GM23338 (cell line): Measurements from ENCODE around the gene DTNBP1. TPM values are rescaled to one million over a fixed set of nuclear protein-coding genes. Genes with fewer than 3 reads are reported as not detected.
A peak's percentile ranks its signal among the peaks of the same experiment; 100 is the strongest.

ENCODE experiments used
- ATAC-seq: fragments of 200-7000 bp; cut with Tn5 transposase; 3 replicates; pipeline ENCODE4 v1.9.1; 2020
- DNase-seq: peaks from one replicate; pipeline ENCODE4 v3.0.0-alpha.2; 2015; ENCODE audit warnings: low spot score
- H2AFZ ChIP-seq: fragments of 200-600 bp; sonication (generic); 2 replicates; pipeline ENCODE4 v1.8.0; 2016; ENCODE audit warnings: antibody characterized with exemption, mild to moderate bottlenecking, moderate library complexity
- H3F3A ChIP-seq: fragments of 200-600 bp; sonication (generic); replicated peaks from 2 replicates; pipeline ENCODE4 v1.8.0; 2017; ENCODE audit warnings: antibody characterized with exemption, mixed run types, low read depth
- H3K27ac ChIP-seq: fragments of 200-600 bp; sonication (generic); 2 replicates; pipeline ENCODE4 v1.6.1; 2016; ENCODE audit warnings: low read depth
- H3K27me3 ChIP-seq: fragments of 200-600 bp; sonication (generic); 2 replicates; pipeline ENCODE4 v1.8.0; 2016; ENCODE audit warnings: mild to moderate bottlenecking, mixed run types, moderate library complexity; ENCODE audit not compliant: insufficient read depth
- H3K36me3 ChIP-seq: fragments of 200-600 bp; sonication (generic); 2 replicates; pipeline ENCODE4 v1.8.0; 2016; ENCODE audit warnings: mild to moderate bottlenecking; ENCODE audit not compliant: insufficient read depth
- H3K4me1 ChIP-seq: fragments of 200-600 bp; sonication (generic); 2 replicates; pipeline ENCODE4 v1.8.0; 2016; ENCODE audit warnings: mild to moderate bottlenecking, moderate library complexity; ENCODE audit not compliant: insufficient read depth
- H3K4me2 ChIP-seq: fragments of 200-600 bp; sonication (generic); 2 replicates; pipeline ENCODE4 v1.7.1; 2017; ENCODE audit warnings: mixed run types
- H3K4me3 ChIP-seq: fragments of 200-600 bp; sonication (generic); 2 replicates; pipeline ENCODE4 v1.6.1; 2016; ENCODE audit warnings: mixed run types
- H3K79me2 ChIP-seq: fragments of 200-600 bp; sonication (generic); replicated peaks from 2 replicates; pipeline ENCODE4 v1.8.0; 2017; ENCODE audit warnings: mild to moderate bottlenecking; ENCODE audit not compliant: insufficient read depth
- H3K9me2 ChIP-seq: fragments of 200-600 bp; sonication (generic); 2 replicates; pipeline ENCODE4 v1.8.0; 2017; ENCODE audit not compliant: insufficient read depth
- H4K20me1 ChIP-seq: fragments of 200-600 bp; sonication (generic); replicated peaks from 2 replicates; pipeline ENCODE4 v1.8.0; 2017; ENCODE audit warnings: mild to moderate bottlenecking; ENCODE audit not compliant: insufficient read depth
- H3K27ac Mint-ChIP-seq: 2 replicates; pipeline ENCODE4 v1.8.0; 2020; ENCODE audit warnings: inconsistent platforms, mild to moderate bottlenecking, moderate library complexity, mixed read lengths
- H3K27me3 Mint-ChIP-seq: 3 replicates; pipeline ENCODE4 v1.8.0; 2022; ENCODE audit warnings: low read depth, mild to moderate bottlenecking, moderate library complexity, mixed read lengths, inconsistent platforms; ENCODE audit not compliant: insufficient read depth, poor library complexity
- H3K36me3 Mint-ChIP-seq: 3 replicates; pipeline ENCODE4 v1.8.0; 2021; ENCODE audit warnings: low read depth, mild to moderate bottlenecking, inconsistent platforms, moderate library complexity, mixed read lengths
- H3K4me1 Mint-ChIP-seq: 3 replicates; pipeline ENCODE4 v1.8.0; 2020; ENCODE audit warnings: mild to moderate bottlenecking, inconsistent platforms, mixed read lengths
- H3K4me3 Mint-ChIP-seq: 3 replicates; pipeline ENCODE4 v1.8.0; 2021; ENCODE audit warnings: moderate library complexity, mild to moderate bottlenecking, inconsistent platforms, mixed read lengths
- H3K9me3 Mint-ChIP-seq: 3 replicates; pipeline ENCODE4 v1.8.0; 2020; ENCODE audit warnings: moderate library complexity, mild to moderate bottlenecking, inconsistent platforms, mixed read lengths
- CREB1 ChIP-seq: fragments of 250-450 bp; sonication (Bioruptor Pico); IDR thresholded peaks from 2 replicates; pipeline ENCODE4 v1.5.0; 2020; ENCODE audit warnings: low read depth, mild to moderate bottlenecking, moderate library complexity
- ETS1 ChIP-seq: IDR thresholded peaks from 2 replicates; pipeline ENCODE4 v1.6.1; 2016; ENCODE audit warnings: antibody characterized with exemption
- EZH2 ChIP-seq: fragments of 200-600 bp; sonication (generic); IDR thresholded peaks from one replicate; pipeline ENCODE4 v1.8.0; 2017; ENCODE audit warnings: antibody characterized with exemption, mild to moderate bottlenecking, low read depth; ENCODE audit not compliant: unreplicated experiment
- EZH2phosphoT487 ChIP-seq: fragments of 200-600 bp; sonication (generic); IDR thresholded peaks from one replicate; pipeline ENCODE4 v1.8.1; 2018; ENCODE audit warnings: antibody characterized with exemption; ENCODE audit not compliant: unreplicated experiment
- JUNB ChIP-seq: IDR thresholded peaks from one replicate; pipeline ENCODE4 v1.6.1; 2016; ENCODE audit warnings: antibody characterized with exemption; ENCODE audit not compliant: unreplicated experiment
- POLR2AphosphoS5 ChIP-seq: IDR thresholded peaks from 2 replicates; pipeline ENCODE4 v1.6.1; 2016; ENCODE audit warnings: antibody characterized with exemption, low read depth
- ZNF331 ChIP-seq: fragments of 250-450 bp; sonication (Bioruptor Pico); IDR thresholded peaks from 2 replicates; pipeline ENCODE4 v1.5.0; 2020; ENCODE audit warnings: low read depth, mild to moderate bottlenecking, moderate library complexity
- polyA plus RNA-seq: library from polyadenylated mRNA; unstranded; fragments of >200 nt; fragmentation: Nextera tagmentation; extraction: Ambion mirVana; gene quantifications from 2 replicates; pipeline ENCODE4 v1.2.1, GENCODE V29; 2016
- total RNA-seq: library from RNA; depleted of rRNA; stranded (reverse); fragments of >200 nt; shearing (Covaris generic); gene quantifications from 2 replicates; pipeline ENCODE4 v1.2.3, GENCODE V29; 2014
- TF ChIP-seq, protein P1 (sequence below), 2 experiments: fragments of 200-600 bp in 1 of 2; sonication (generic) in 1 of 2; conservative IDR thresholded peaks; 2 replicates each; pipeline versions ENCODE4 v1.5.1 to v1.6.1; 2016 to 2017; ENCODE audit warnings: antibody characterized with exemption in 2 of 2, low read depth in 2 of 2, mild to moderate bottlenecking in 2 of 2, moderate library complexity in 1 of 2
- TF ChIP-seq, protein P2 (sequence below): fragments of 250-450 bp; sonication (Bioruptor Pico); IDR thresholded peaks from 2 replicates; pipeline ENCODE4 v1.5.0; 2020; ENCODE audit warnings: mild to moderate bottlenecking, moderate library complexity

The DTNBP1 gene
- total and polyA plus RNA-seq, 2 experiments from 2014 or later: 12.1 to 20.1 TPM

DNA sequence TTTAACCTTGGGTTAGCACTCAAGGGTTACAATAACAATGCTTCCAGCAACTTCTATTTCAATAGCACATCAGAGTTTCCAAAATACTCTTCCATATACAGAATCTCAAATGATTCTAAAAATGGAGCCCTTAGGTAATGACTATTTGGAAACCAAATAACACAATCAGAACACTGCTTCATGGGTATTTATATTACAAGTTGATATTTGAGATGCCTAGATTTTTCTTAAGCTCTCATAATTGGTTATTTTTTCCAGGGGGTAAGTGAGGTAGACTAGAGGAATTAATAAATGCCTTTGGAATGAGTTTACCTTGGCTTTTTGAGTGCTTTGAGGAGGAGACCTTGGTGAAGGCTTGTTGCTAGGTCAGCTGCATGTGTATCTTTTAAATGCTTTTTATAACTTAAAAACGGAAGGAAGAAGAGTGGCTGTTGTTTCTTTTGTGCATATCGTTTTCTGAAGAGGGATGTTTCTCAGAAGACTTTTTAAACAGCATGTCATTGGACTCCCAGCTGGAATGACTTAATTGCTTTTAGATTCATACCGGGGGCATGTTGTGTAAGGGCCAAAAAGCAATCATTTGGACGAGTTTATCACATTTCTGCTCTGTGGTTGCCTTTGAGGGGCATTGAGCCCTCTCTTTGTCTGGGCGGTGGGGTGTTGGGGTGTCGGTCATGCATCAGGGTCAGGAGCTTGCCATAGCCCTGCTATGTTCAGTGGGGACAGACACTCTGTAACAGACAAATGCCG lies 186.0 kb downstream of the DTNBP1 start (continued):
- TF ChIP-seq CREB1 (CRISPR knock-in tag): no peak
- TF ChIP-seq EZH2: no peak
- no peak for TF ChIP-seq JUNB
- TF ChIP-seq EZH2phosphoT487: no peak
- TF ChIP-seq POLR2AphosphoS5: no peak

DNA sequence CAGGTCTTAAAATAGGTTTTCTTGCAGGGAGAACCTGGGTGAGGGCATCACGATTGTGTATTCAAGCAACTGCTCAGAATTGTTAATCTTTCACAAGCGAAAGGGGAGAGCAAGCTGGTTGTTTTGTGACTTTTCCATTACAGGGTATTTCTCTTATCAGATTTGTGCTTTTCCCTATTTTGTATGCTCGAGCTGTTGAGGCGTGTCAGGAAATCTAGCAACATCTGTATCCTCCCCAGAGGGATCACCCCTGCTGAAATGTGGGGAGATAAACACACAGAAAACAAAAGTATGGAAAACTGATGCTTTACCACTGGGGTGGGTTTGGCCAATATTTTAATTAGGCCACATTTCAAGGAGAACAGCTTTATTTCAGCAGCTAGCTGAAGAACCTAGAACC lies 187.0 kb downstream of the DTNBP1 start:
- no peak for ATAC-seq
- Histone ChIP-seq H3K4me3 (no peak overlapping the region), H3K36me3 (peaks cover 14% of the 10 kb centered on the region), H3K79me2 (peaks cover 100% of the 10 kb centered on the region), H3K27ac (peak overlapping the region; percentile 61; the same call in 1 of the 2 replicates), H3K4me2 (no peak overlapping the region), H3K4me1 (peaks cover 80% of the 10 kb centered on the region), H4K20me1 (peaks cover 98% of the 10 kb centered on the region), H3K27me3 (no peaks in the 10 kb centered on the region), H3K9me2 (no peaks in the 10 kb centered on the region), H3F3A (peaks cover 11% of the 10 kb centered on the region; the same call in 1 of the 2 replicates), H2AFZ (no peak overlapping the region)
- no peak for TF ChIP-seq JUNB
- TF ChIP-seq, protein P1, sequence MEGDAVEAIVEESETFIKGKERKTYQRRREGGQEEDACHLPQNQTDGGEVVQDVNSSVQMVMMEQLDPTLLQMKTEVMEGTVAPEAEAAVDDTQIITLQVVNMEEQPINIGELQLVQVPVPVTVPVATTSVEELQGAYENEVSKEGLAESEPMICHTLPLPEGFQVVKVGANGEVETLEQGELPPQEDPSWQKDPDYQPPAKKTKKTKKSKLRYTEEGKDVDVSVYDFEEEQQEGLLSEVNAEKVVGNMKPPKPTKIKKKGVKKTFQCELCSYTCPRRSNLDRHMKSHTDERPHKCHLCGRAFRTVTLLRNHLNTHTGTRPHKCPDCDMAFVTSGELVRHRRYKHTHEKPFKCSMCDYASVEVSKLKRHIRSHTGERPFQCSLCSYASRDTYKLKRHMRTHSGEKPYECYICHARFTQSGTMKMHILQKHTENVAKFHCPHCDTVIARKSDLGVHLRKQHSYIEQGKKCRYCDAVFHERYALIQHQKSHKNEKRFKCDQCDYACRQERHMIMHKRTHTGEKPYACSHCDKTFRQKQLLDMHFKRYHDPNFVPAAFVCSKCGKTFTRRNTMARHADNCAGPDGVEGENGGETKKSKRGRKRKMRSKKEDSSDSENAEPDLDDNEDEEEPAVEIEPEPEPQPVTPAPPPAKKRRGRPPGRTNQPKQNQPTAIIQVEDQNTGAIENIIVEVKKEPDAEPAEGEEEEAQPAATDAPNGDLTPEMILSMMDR (conservative IDR thresholded peaks at IDR 0.05; ENCODE audit: low read depth in 2 of 2): no peak
- TF ChIP-seq ZNF331: no peak
- TF ChIP-seq ETS1: no peak
- TF ChIP-seq, protein P2, sequence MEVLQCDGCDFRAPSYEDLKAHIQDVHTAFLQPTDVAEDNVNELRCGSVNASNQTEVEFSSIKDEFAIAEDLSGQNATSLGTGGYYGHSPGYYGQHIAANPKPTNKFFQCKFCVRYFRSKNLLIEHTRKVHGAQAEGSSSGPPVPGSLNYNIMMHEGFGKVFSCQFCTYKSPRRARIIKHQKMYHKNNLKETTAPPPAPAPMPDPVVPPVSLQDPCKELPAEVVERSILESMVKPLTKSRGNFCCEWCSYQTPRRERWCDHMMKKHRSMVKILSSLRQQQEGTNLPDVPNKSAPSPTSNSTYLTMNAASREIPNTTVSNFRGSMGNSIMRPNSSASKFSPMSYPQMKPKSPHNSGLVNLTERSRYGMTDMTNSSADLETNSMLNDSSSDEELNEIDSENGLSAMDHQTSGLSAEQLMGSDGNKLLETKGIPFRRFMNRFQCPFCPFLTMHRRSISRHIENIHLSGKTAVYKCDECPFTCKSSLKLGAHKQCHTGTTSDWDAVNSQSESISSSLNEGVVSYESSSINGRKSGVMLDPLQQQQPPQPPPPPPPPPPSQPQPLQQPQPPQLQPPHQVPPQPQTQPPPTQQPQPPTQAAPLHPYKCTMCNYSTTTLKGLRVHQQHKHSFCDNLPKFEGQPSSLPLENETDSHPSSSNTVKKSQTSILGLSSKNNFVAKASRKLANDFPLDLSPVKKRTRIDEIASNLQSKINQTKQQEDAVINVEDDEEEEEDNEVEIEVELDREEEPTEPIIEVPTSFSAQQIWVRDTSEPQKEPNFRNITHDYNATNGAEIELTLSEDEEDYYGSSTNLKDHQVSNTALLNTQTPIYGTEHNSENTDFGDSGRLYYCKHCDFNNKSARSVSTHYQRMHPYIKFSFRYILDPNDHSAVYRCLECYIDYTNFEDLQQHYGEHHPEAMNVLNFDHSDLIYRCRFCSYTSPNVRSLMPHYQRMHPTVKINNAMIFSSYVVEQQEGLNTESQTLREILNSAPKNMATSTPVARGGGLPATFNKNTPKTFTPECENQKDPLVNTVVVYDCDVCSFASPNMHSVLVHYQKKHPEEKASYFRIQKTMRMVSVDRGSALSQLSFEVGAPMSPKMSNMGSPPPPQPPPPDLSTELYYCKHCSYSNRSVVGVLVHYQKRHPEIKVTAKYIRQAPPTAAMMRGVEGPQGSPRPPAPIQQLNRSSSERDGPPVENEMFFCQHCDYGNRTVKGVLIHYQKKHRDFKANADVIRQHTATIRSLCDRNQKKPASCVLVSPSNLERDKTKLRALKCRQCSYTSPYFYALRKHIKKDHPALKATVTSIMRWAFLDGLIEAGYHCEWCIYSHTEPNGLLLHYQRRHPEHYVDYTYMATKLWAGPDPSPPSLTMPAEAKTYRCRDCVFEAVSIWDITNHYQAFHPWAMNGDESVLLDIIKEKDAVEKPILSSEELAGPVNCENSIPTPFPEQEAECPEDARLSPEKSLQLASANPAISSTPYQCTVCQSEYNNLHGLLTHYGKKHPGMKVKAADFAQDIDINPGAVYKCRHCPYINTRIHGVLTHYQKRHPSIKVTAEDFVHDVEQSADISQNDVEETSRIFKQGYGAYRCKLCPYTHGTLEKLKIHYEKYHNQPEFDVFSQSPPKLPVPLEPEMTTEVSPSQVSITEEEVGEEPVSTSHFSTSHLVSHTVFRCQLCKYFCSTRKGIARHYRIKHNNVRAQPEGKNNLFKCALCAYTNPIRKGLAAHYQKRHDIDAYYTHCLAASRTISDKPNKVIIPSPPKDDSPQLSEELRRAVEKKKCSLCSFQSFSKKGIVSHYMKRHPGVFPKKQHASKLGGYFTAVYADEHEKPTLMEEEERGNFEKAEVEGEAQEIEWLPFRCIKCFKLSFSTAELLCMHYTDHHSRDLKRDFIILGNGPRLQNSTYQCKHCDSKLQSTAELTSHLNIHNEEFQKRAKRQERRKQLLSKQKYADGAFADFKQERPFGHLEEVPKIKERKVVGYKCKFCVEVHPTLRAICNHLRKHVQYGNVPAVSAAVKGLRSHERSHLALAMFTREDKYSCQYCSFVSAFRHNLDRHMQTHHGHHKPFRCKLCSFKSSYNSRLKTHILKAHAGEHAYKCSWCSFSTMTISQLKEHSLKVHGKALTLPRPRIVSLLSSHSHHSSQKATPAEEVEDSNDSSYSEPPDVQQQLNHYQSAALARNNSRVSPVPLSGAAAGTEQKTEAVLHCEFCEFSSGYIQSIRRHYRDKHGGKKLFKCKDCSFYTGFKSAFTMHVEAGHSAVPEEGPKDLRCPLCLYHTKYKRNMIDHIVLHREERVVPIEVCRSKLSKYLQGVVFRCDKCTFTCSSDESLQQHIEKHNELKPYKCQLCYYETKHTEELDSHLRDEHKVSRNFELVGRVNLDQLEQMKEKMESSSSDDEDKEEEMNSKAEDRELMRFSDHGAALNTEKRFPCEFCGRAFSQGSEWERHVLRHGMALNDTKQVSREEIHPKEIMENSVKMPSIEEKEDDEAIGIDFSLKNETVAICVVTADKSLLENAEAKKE (CRISPR knock-in tag): no peak
- Mint-ChIP-seq H3K9me3 (no peaks in the 10 kb centered on the region), H3K27me3 (peaks cover 45% of the 10 kb centered on the region), H3K4me3 (no peak overlapping the region), H3K4me1 (peaks cover 82% of the 10 kb centered on the region), H3K27ac (peak overlapping the region; percentile 6; the same call in 1 of the 2 replicates), H3K36me3 (peaks cover 50% of the 10 kb centered on the region)
- no peak for DNase-seq
